Naive thymus-derived CD4-positive, alpha-beta T cell (primary cell): ENCODE results near the gene SIPA1. TPM values are rescaled to one million over a fixed set of nuclear protein-coding genes. Genes with fewer than 3 reads are reported as not detected.

ENCODE experiments used
- ATAC-seq: fragments of 150-1000 bp; cut with Tn5 transposase; 2 replicates; pipeline ENCODE4 v1.10.0; 2021; ENCODE audit warnings: mild to moderate bottlenecking, moderate library complexity
- CTCF ChIA-PET: fragments of 350-600 bp; sonication (Branson Sonifier 250); formaldehyde crosslinking; loops from one replicate; lab custom pipeline; 2021; ENCODE audit warnings: antibody characterized with exemption; lab: Charles Lee
- POLR2A ChIA-PET: fragments of 350-600 bp; sonication (Branson Sonifier 250); formaldehyde crosslinking; loops from one replicate; lab custom pipeline; 2021; ENCODE audit warnings: antibody characterized with exemption, inconsistent platforms; lab: Charles Lee
- DNase-seq, 9 donors: peaks; one replicate each; pipeline versions ENCODE4 v3.0.0 to v3.0.0-alpha.2; 2020 to 2022; ENCODE audit warnings: mixed read lengths in 1 of 9
- H3K27ac ChIP-seq: one replicate; pipeline ENCODE4 v1.7.0; 2013; ENCODE audit warnings: mild to moderate bottlenecking, low read depth, low read length, moderate library complexity
- H3K27me3 ChIP-seq, 2 donors: one replicate each; pipeline ENCODE4 v1.7.0; 2013; ENCODE audit warnings: low read length in 2 of 2, mild to moderate bottlenecking in 2 of 2, moderate library complexity in 2 of 2; ENCODE audit not compliant: control insufficient read depth in 2 of 2, insufficient read depth in 2 of 2
- H3K36me3 ChIP-seq, 3 experiments: 1 replicate in 2 of 3; 2 replicates in 1 of 3; pipeline ENCODE4 v1.7.0; 2013; ENCODE audit warnings: low read length in 3 of 3, mild to moderate bottlenecking in 3 of 3, moderate library complexity in 1 of 3; ENCODE audit not compliant: insufficient read depth in 3 of 3, control insufficient read depth in 2 of 3
- H3K4me1 ChIP-seq, 2 donors: one replicate each; pipeline ENCODE4 v1.7.0; 2013; ENCODE audit warnings: low read length in 2 of 2, mild to moderate bottlenecking in 2 of 2, moderate library complexity in 1 of 2; ENCODE audit not compliant: control insufficient read depth in 2 of 2, insufficient read depth in 2 of 2
- H3K4me3 ChIP-seq: 2 replicates; pipeline ENCODE4 v1.7.0; 2013; ENCODE audit warnings: mild to moderate bottlenecking, low read length
- H3K9me3 ChIP-seq, 3 experiments: 1 replicate in 2 of 3; 2 replicates in 1 of 3; pipeline ENCODE4 v1.7.0; 2013; ENCODE audit warnings: low read length in 3 of 3; ENCODE audit not compliant: control insufficient read depth in 2 of 3
- H3K27ac Mint-ChIP-seq, 9 donors: one replicate each; pipeline ENCODE4 v1.8.0; 2020 to 2022; ENCODE audit warnings: mixed read lengths in 9 of 9, mild to moderate bottlenecking in 8 of 9, moderate library complexity in 5 of 9, inconsistent platforms in 2 of 9
- H3K27me3 Mint-ChIP-seq, 5 donors: one replicate each; pipeline ENCODE4 v1.8.0; 2021 to 2022; ENCODE audit warnings: mixed read lengths in 5 of 5, mild to moderate bottlenecking in 1 of 5
- H3K36me3 Mint-ChIP-seq, 5 donors: one replicate each; pipeline ENCODE4 v1.8.0; 2020 to 2022; ENCODE audit warnings: mixed read lengths in 5 of 5, mild to moderate bottlenecking in 3 of 5, inconsistent platforms in 1 of 5
- H3K4me1 Mint-ChIP-seq, 7 donors: one replicate each; pipeline ENCODE4 v1.8.0; 2020 to 2022; ENCODE audit warnings: mixed read lengths in 7 of 7, mild to moderate bottlenecking in 3 of 7, inconsistent platforms in 1 of 7
- H3K4me3 Mint-ChIP-seq, 10 donors: one replicate each; pipeline ENCODE4 v1.8.0; 2020 to 2022; ENCODE audit warnings: mild to moderate bottlenecking in 10 of 10, mixed read lengths in 10 of 10, moderate library complexity in 6 of 10, inconsistent platforms in 2 of 10
- H3K9me3 Mint-ChIP-seq, 11 donors: one replicate each; pipeline ENCODE4 v1.8.0; 2020 to 2022; ENCODE audit warnings: mixed read lengths in 11 of 11, mild to moderate bottlenecking in 4 of 11, inconsistent platforms in 1 of 11, moderate library complexity in 1 of 11
- intact Hi-C, 2 donors: fragments of 100-400 bp; cut with micrococcal nuclease; formaldehyde crosslinking; loops; one replicate each; pipeline ENCODE4 v1.15.1; 2023
- polyA plus RNA-seq, 2 donors: library from polyadenylated mRNA; unstranded; fragments of 300-500 nt; fragmentation: Illumina TruSeq; gene quantifications; one replicate each; pipeline ENCODE4 v1.2.3, GENCODE V29; 2021
- total RNA-seq, 6 experiments: library from RNA in 5 of 6; stranded (reverse) in 5 of 6; gene quantifications; 1 replicate in 5 of 6; 2 replicates in 1 of 6; pipeline ENCODE4 v1.2.3 and lab custom pipeline; 2021 to 2026

The SIPA1 gene
- total and polyA plus RNA-seq, 7 experiments from 2014 or later = 90.3 to 249 (median 184) TPM

DNA sequence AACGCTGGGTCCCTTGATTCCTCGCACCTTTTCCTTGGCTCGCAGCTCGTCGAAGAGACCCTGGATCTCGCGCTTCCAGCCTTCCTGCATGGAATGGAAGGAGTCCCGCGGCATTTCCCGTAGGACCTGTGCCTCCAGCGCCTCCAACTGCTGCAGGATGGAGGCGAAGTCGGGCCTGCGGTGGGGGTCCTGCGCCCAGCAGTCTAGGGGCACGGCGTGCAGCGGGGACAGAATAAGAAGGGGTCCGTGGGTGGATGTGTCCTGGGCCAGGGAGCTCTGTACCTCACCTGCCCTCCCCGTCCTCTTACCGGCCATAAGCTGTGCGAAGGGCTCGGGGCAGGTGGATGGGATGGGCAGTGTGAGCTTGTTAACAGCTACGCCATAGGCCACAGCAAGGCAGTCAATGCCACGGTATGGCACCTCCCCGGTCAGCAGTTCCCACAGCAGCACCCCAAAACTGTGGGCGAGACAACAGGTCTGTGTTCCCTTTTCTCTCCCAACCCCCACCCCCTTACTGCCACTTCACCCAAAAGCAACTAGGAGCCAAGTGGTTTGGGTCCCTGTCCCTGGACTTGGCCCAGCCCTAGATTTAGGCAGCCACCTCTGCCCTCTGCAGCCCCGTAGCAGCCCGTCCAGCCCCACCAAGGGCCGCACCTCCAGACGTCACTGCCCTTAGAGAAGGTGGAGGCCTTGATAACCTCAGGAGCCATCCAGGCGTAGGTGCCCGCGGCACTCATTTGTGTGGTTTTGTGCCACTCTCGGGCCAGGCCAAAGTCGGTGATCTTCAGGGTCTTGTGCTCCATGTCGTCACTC, 30.1 kb upstream of the SIPA1 start:
- CTCF ChIA-PET = interaction anchor here (1.3 kb wide), 1 partner anchor 14 kb away, joined by 4 read pairs; no protein-coding TSS in a partner anchor

DNA sequence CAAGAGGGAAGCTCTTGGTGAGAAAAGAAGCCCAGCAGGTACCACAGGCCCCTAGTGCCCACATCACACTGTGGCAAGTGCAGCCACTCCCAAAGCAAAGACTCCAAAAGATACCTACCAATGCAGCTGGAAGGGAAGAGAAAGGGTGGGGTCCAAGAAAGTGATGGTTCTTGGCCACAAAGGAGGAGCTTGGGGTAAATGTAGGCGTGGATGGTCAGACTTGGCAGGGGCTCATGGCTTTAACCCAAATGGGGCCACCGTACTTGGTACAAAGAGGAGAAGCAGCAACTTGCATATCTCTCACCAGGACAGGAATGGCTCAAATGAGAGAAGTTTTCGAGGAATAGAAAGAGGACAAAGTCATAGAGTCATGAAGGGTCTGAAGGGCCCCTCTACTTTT, 28.7 kb upstream of the SIPA1 start:
- Mint-ChIP-seq H3K27ac (peak overlapping the region; percentile 21 to 96 (median 74)), H3K27me3 (no peaks in the 10 kb centered on the region), H3K9me3 (peaks cover 0 to 2% (median 0%) of the 10 kb centered on the region in 11 donors), H3K36me3 (peaks cover 0 to 14% (median 3%) of the 10 kb centered on the region in 5 donors), H3K4me1 (peaks cover 31 to 47% (median 39%) of the 10 kb centered on the region in 7 donors), H3K4me3 (peak overlapping the region in 6 of 10 donors; percentile 6 to 62 (median 50))
- ATAC-seq (no peak), DNase-seq (no peak)
- POLR2A ChIA-PET = interaction anchor here (0.7 to 1.3 kb wide), 4 partner anchors 32 to 107 kb away, joined by 3 read pairs; partner anchors contain the start of gene RELA
- H3K4me1 ChIP-seq = peaks cover 31 to 42% of the 10 kb centered on the region in 2 donors
- H3K4me3 ChIP-seq = no peak overlapping the region
- H3K27ac ChIP-seq = peak overlapping the region; percentile 24
- intact Hi-C loops = no loop called here
- H3K27me3 ChIP-seq = no peaks in the 10 kb centered on the region
- H3K36me3 ChIP-seq = peaks cover 0 to 67% (median 6%) of the 10 kb centered on the region in 3 experiments
- no peaks in the 10 kb centered on the region for H3K9me3 ChIP-seq
- CTCF ChIA-PET = interaction anchor here (0.6 to 1.3 kb wide), 3 partner anchors 15 to 57 kb away, joined by 3 to 4 read pairs (median 3); no protein-coding TSS in a partner anchor

More for the DNA sequence above, 30.1 kb upstream of the SIPA1 start:
- no peak for ATAC-seq
- Mint-ChIP-seq H3K36me3 (peaks cover 0 to 19% (median 4%) of the 10 kb centered on the region in 5 donors), H3K4me3 (peak overlapping the region in 1 of 10 donors; percentile 7), H3K27me3 (no peaks in the 10 kb centered on the region), H3K9me3 (peaks cover 0 to 2% (median 0%) of the 10 kb centered on the region in 11 donors), H3K4me1 (peaks cover 26 to 42% (median 38%) of the 10 kb centered on the region in 7 donors), H3K27ac (peak overlapping the region in 2 of 9 donors; percentile 28 to 43)
- intact Hi-C loops = no loop called here
- POLR2A ChIA-PET = interaction anchor here (0.6 to 1.1 kb wide), 2 partner anchors 31 to 242 kb away, joined by 3 read pairs; no protein-coding TSS in a partner anchor
- Histone ChIP-seq H3K9me3 (no peaks in the 10 kb centered on the region), H3K27ac (no peak overlapping the region), H3K4me3 (no peak overlapping the region), H3K27me3 (no peaks in the 10 kb centered on the region), H3K4me1 (peaks cover 25 to 37% of the 10 kb centered on the region in 2 donors), H3K36me3 (peaks cover 0 to 77% (median 6%) of the 10 kb centered on the region in 3 experiments)
- no peak for DNase-seq

DNA sequence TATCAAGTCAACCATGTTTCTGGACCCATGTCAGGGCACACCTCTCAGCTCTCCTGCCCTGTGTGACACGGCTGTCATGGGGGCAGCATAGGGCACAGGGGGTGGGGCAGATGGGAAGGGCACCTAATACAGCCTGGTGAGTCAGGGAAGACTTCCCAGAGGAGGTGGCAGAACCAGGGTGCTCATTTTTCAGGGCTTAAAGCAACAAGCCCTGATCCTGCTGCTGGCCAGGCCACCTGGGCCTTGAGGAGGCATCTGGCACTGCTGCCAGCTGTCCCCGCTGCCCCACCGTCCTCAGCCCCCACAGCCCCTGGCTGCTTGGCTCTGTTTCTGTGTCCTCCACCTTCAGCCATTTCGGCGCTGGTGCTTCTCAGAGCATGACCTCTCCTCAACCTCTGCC, 28.2 kb upstream of the SIPA1 start:
- peaks cover 31 to 42% of the 10 kb centered on the region in 2 donors for H3K4me1 ChIP-seq
- H3K9me3 ChIP-seq = no peaks in the 10 kb centered on the region
- peak overlapping the region; percentile 19 to 96 (median 88) for H3K27ac Mint-ChIP-seq
- POLR2A ChIA-PET = interaction anchor here (1.3 to 1.6 kb wide), 2 partner anchors 20 to 53 kb away, joined by 3 to 6 read pairs; partner anchors contain the start of gene RELA
- H3K27me3 ChIP-seq = no peaks in the 10 kb centered on the region
- no peaks in the 10 kb centered on the region for H3K27me3 Mint-ChIP-seq
- H3K4me3 ChIP-seq = no peak overlapping the region
- intact Hi-C loops = no loop called here
- H3K36me3 Mint-ChIP-seq = peaks cover 0 to 14% (median 3%) of the 10 kb centered on the region in 5 donors
- H3K4me3 Mint-ChIP-seq = peak overlapping the region in 6 of 10 donors; percentile 30 to 99 (median 44)
- no peak for DNase-seq
- peaks cover 0 to 67% (median 6%) of the 10 kb centered on the region in 3 experiments for H3K36me3 ChIP-seq
- H3K4me1 Mint-ChIP-seq = peaks cover 31 to 47% (median 39%) of the 10 kb centered on the region in 7 donors
- peaks cover 0 to 2% (median 0%) of the 10 kb centered on the region in 11 donors for H3K9me3 Mint-ChIP-seq
- ATAC-seq = no peak
- CTCF ChIA-PET = interaction anchor here (0.6 to 1.1 kb wide), 2 partner anchors 16 to 57 kb away, joined by 3 read pairs; no protein-coding TSS in a partner anchor
- H3K27ac ChIP-seq = peak overlapping the region; percentile 98

DNA sequence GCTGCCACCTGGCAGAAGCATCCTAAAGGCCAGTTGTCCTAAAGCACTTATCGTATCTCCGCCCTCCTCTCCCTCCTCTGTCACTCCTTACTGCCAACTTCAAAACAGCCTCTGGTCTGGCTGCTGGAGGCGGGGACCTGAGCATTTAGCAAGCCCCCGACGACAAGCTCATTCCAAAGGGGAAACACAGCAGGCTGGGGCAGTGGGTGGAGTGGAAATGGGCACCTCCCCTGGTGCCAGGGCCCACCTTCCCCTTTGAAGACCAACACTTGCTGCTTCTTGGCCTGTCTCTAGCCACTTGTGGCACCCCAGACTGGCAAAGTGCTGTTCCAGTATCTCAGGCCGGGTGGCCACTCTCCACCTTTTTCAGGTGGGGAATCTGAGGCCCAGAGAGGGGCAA, 27.5 kb upstream of the SIPA1 start:
- Mint-ChIP-seq H3K4me3 (peak overlapping the region in 9 of 10 donors; percentile 6 to 99 (median 45)), H3K4me1 (peaks cover 31 to 50% (median 42%) of the 10 kb centered on the region in 7 donors)
- POLR2A ChIA-PET = interaction anchor here (1.6 kb wide), 1 partner anchor 21 kb away, joined by 6 read pairs; no protein-coding TSS in a partner anchor

DNA sequence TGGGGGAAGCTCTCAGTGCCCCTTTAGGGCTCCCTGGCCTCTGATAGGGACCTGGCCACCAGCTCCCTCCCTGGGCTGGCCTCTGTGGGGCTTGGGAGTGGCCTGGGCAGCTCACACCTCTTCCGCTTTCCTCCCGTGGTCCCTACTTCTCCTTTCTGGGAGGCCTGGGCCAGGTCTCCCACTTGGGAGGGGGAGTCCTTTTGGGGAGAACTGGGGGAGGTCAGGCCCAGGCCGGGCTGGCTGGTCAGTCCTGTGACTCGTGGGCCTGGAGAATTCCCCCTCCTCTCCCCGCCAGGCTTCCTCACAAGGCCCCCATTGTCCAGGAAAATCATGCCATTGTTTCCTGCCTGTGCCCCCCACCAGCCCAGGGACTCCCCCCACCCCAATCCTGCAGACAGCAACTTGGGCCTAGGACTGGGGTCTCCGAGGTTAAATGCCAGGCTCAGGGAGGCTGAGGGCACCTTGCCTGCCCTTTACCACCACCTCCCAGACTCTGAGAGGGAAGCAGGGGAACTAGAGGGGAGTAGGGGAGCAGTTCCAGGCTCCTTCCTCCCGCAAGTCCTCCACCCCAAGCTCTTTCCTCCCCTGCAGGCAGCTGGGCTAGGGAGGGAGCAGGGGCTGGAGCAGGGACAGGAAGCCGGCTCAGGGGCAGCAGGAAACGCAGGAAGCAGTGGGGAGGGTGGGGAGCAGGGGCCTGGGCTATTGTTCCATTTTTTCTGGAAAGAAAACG, 26.7 kb upstream of the SIPA1 start:
- no peak for DNase-seq
- CTCF ChIA-PET = interaction anchor here (1.6 kb wide), 1 partner anchor 17 kb away, joined by 4 read pairs; no protein-coding TSS in a partner anchor
- Mint-ChIP-seq H3K27ac (peak overlapping the region; percentile 30 to 96 (median 87)), H3K36me3 (peaks cover 0 to 10% (median 3%) of the 10 kb centered on the region in 5 donors), H3K27me3 (peaks cover 0 to 6% (median 0%) of the 10 kb centered on the region in 5 donors), H3K4me3 (peak overlapping the region; percentile 27 to 99 (median 96)), H3K9me3 (peaks cover 0 to 4% (median 0%) of the 10 kb centered on the region in 11 donors), H3K4me1 (peaks cover 32 to 51% (median 42%) of the 10 kb centered on the region in 7 donors)
- no peak for ATAC-seq
- Histone ChIP-seq H3K27me3 (no peaks in the 10 kb centered on the region), H3K27ac (peak overlapping the region; percentile 98), H3K4me3 (no peak overlapping the region), H3K36me3 (peaks cover 0 to 58% (median under 1%) of the 10 kb centered on the region in 3 experiments), H3K9me3 (no peaks in the 10 kb centered on the region), H3K4me1 (peaks cover 31 to 42% of the 10 kb centered on the region in 2 donors)
- intact Hi-C loops = no loop called here
- POLR2A ChIA-PET = interaction anchor here (1.4 to 6.7 kb wide), 6 partner anchors 15 to 113 kb away, joined by 3 to 52 read pairs (median 11); partner anchors contain the start of genes MALAT1 and SCYL1

More for the DNA sequence above, 27.5 kb upstream of the SIPA1 start:
- H3K27me3 Mint-ChIP-seq = peaks cover 0 to 3% (median 0%) of the 10 kb centered on the region in 5 donors
- CTCF ChIA-PET = interaction anchor here (1.6 kb wide), 1 partner anchor 17 kb away, joined by 4 read pairs; no protein-coding TSS in a partner anchor
- ATAC-seq (no peak), DNase-seq (no peak)
- Histone ChIP-seq H3K27ac (peak overlapping the region; percentile 98), H3K9me3 (no peaks in the 10 kb centered on the region), H3K4me1 (peaks cover 31 to 42% of the 10 kb centered on the region in 2 donors), H3K4me3 (no peak overlapping the region), H3K36me3 (peaks cover 0 to 63% (median 6%) of the 10 kb centered on the region in 3 experiments), H3K27me3 (no peaks in the 10 kb centered on the region)
- H3K27ac Mint-ChIP-seq = peak overlapping the region; percentile 64 to 96 (median 88)
- H3K36me3 Mint-ChIP-seq = peaks cover 0 to 14% (median 3%) of the 10 kb centered on the region in 5 donors
- intact Hi-C loops = no loop called here
- peaks cover 0 to 2% (median 0%) of the 10 kb centered on the region in 11 donors for H3K9me3 Mint-ChIP-seq
